Measurements from ENCODE around the gene PCBP3. TPM values are rescaled to one million over a fixed set of nuclear protein-coding genes. Genes with fewer than 3 reads are reported as not detected.

PCBP3 gene
- polyA plus RNA-seq, 1 donor from 2014 or later = 1.7 TPM

DNA sequence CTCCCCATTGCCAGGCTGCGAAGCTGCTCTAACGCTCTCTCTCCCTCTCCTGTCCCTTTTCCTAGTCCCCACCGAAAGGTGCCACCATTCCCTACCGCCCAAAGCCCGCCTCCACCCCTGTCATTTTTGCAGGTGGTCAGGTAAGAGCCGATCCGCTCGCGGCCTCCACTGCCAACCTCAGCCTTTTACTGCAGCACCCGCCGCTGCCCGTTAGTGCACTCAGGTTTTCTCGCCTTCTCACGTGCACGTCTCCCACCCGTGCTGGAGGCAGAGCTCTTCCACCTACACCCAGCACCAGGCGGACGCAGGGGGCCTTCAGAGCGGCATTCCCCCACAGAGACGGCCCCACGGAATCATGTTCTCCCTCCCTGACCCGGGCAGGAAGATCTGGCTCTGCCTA lies 270.4 kb downstream of the PCBP3 start:
- H3K27ac ChIP-seq (ENCODE audit: low read length) = no peak overlapping the region

GRCh38 chr21:45914321-45914845 lies 270.9 kb downstream of the PCBP3 start:
- Histone ChIP-seq H3K79me2 (replicated peaks; ENCODE audit: insufficient read depth, low read length) (no peaks in the 10 kb centered on the region), H3K4me3 (ENCODE audit: low read length) (no peak overlapping the region), H3F3A (ENCODE audit: insufficient read depth, low read length, poor library complexity, severe bottlenecking) (no peaks in the 10 kb centered on the region), H3K9me3 (ENCODE audit: low read length) (no peaks in the 10 kb centered on the region), H3K4me2 (ENCODE audit: low read length) (no peak overlapping the region), H4K20me1 (ENCODE audit: insufficient read depth) (no peaks in the 10 kb centered on the region), H3K27ac (ENCODE audit: low read length) (no peak overlapping the region), H3K9ac (ENCODE audit: low read length) (no peak overlapping the region), H3K27me3 (ENCODE audit: insufficient read depth, low read depth, low read length) (no peaks in the 10 kb centered on the region), H2AFZ (ENCODE audit: low read depth, low read length) (no peak overlapping the region), H3K36me3 (ENCODE audit: insufficient read depth, low read length) (no peaks in the 10 kb centered on the region), H3K9me2 (ENCODE audit: insufficient read depth, low read length) (no peaks in the 10 kb centered on the region)
- TF ChIP-seq RAD21 (conservative IDR thresholded peaks at IDR 0.05) (no peak), EP300 (conservative IDR thresholded peaks at IDR 0.05; ENCODE audit: poor library complexity, severe bottlenecking) (no peak), TAF1 (IDR thresholded peaks at IDR 0.05; ENCODE audit: low read depth) (no peak), REST (IDR thresholded peaks at IDR 0.05; ENCODE audit: borderline replicate concordance) (no peak), EZH2 (IDR thresholded peaks at IDR 0.05; ENCODE audit: borderline replicate concordance, insufficient read depth, low read length, poor library complexity, severe bottlenecking) (no peak), MXI1 (conservative IDR thresholded peaks at IDR 0.05; ENCODE audit: poor library complexity, severe bottlenecking) (no peak)

More for the DNA sequence above, 270.4 kb downstream of the PCBP3 start:
- Histone ChIP-seq H3K27me3 (ENCODE audit: insufficient read depth, low read depth, low read length) (no peaks in the 10 kb centered on the region), H2AFZ (ENCODE audit: low read depth, low read length) (no peak overlapping the region), H3K9me2 (ENCODE audit: insufficient read depth, low read length) (no peaks in the 10 kb centered on the region), H3K9ac (ENCODE audit: low read length) (no peak overlapping the region), H3K4me3 (ENCODE audit: low read length) (no peak overlapping the region), H3F3A (ENCODE audit: insufficient read depth, low read length, poor library complexity, severe bottlenecking) (no peaks in the 10 kb centered on the region), H4K20me1 (ENCODE audit: insufficient read depth) (no peaks in the 10 kb centered on the region), H3K79me2 (replicated peaks; ENCODE audit: insufficient read depth, low read length) (no peaks in the 10 kb centered on the region), H3K36me3 (ENCODE audit: insufficient read depth, low read length) (no peaks in the 10 kb centered on the region), H3K9me3 (ENCODE audit: low read length) (no peaks in the 10 kb centered on the region), H3K4me2 (ENCODE audit: low read length) (no peak overlapping the region)
- TF ChIP-seq MXI1 (conservative IDR thresholded peaks at IDR 0.05; ENCODE audit: poor library complexity, severe bottlenecking) (no peak), POLR2AphosphoS5 (IDR thresholded peaks at IDR 0.05) (no peak), TAF1 (IDR thresholded peaks at IDR 0.05; ENCODE audit: low read depth) (no peak), REST (IDR thresholded peaks at IDR 0.05; ENCODE audit: borderline replicate concordance) (no peak), CTCF (IDR thresholded peaks at IDR 0.05; ENCODE audit: poor library complexity, severe bottlenecking) (no peak), EZH2 (IDR thresholded peaks at IDR 0.05; ENCODE audit: borderline replicate concordance, insufficient read depth, low read length, poor library complexity, severe bottlenecking) (no peak), EP300 (conservative IDR thresholded peaks at IDR 0.05; ENCODE audit: poor library complexity, severe bottlenecking) (no peak), RAD21 (conservative IDR thresholded peaks at IDR 0.05) (no peak), SMC3 (conservative IDR thresholded peaks at IDR 0.05; ENCODE audit: poor library complexity) (no peak)

Measured in neural cell (in vitro differentiated cells).